GM12878 (cell line): ENCODE results near the gene YBX3. TPM values are rescaled to one million over a fixed set of nuclear protein-coding genes. Genes with fewer than 3 reads are reported as not detected.

Experiments
- ATF2 ChIP-seq: IDR thresholded peaks from 2 replicates; pipeline ENCODE4 v1.6.1; 2012; ENCODE audit warnings: low read length, inconsistent platforms
- ETV6 ChIP-seq, 2 experiments: fragments of 450-650 bp in 1 of 2; IDR thresholded peaks in 1 of 2; conservative IDR thresholded peaks in 1 of 2; 2 replicates each; pipeline ENCODE4 v1.6.1; 2014; ENCODE audit warnings: antibody characterized with exemption in 1 of 2, borderline replicate concordance in 1 of 2, low read depth in 1 of 2, mild to moderate bottlenecking in 1 of 2, moderate library complexity in 1 of 2
- GATAD2B ChIP-seq: fragments of 450-650 bp; conservative IDR thresholded peaks from 2 replicates; pipeline ENCODE4 v1.6.1; 2017; ENCODE audit warnings: low read depth, mild to moderate bottlenecking, moderate library complexity
- HDGF ChIP-seq: fragments of 450-650 bp; IDR thresholded peaks from 2 replicates; pipeline ENCODE4 v1.6.1; 2016; ENCODE audit warnings: antibody characterized with exemption
- IRF3 ChIP-seq: fragments of 450-650 bp; IDR thresholded peaks from 2 replicates; pipeline ENCODE4 v1.6.1; 2014; ENCODE audit warnings: mild to moderate bottlenecking
- KDM1A ChIP-seq: fragments of 200-600 bp; sonication (generic); IDR thresholded peaks from 2 replicates; pipeline ENCODE4 v1.6.1; 2016; ENCODE audit warnings: borderline replicate concordance
- MEF2A ChIP-seq: IDR thresholded peaks from 2 replicates; pipeline ENCODE4 v1.6.1; 2011; ENCODE audit warnings: low read depth, mild to moderate bottlenecking, low read length, moderate library complexity; ENCODE audit not compliant: insufficient read depth
- NBN ChIP-seq: fragments of 450-650 bp; IDR thresholded peaks from 2 replicates; pipeline ENCODE4 v1.6.1; 2016
- PML ChIP-seq: IDR thresholded peaks from 2 replicates; pipeline ENCODE4 v1.6.1; 2012; ENCODE audit warnings: low read length, inconsistent platforms
- POLR2AphosphoS2 ChIP-seq: IDR thresholded peaks from 2 replicates; pipeline ENCODE4 v1.6.1; 2011; ENCODE audit warnings: low read depth, mild to moderate bottlenecking, low read length, improper control_type of control experiment, moderate library complexity
- RAD21 ChIP-seq: IDR thresholded peaks from 2 replicates; pipeline ENCODE4 v1.6.1; 2011; ENCODE audit warnings: mild to moderate bottlenecking, low read depth, low read length, moderate library complexity; ENCODE audit not compliant: insufficient read depth
- RELA ChIP-seq: fragments of 450-650 bp; IDR thresholded peaks from 2 replicates; pipeline ENCODE4 v1.8.0; 2014; ENCODE audit warnings: borderline replicate concordance; ENCODE audit not compliant: partially characterized antibody
- SPI1 ChIP-seq: IDR thresholded peaks from 2 replicates; pipeline ENCODE4 v1.6.1; 2011; ENCODE audit warnings: low read depth, mild to moderate bottlenecking, low read length, moderate library complexity, borderline replicate concordance; ENCODE audit not compliant: insufficient read depth
- SREBF2 ChIP-seq: IDR thresholded peaks from 2 replicates; pipeline ENCODE4 v1.6.1; 2012; ENCODE audit warnings: mild to moderate bottlenecking, low read length
- SRF ChIP-seq, 2 experiments: IDR thresholded peaks; 2 replicates each; pipeline ENCODE4 v1.6.1; 2011; ENCODE audit warnings: low read depth in 2 of 2, low read length in 2 of 2, mild to moderate bottlenecking in 1 of 2, moderate library complexity in 1 of 2
- TAF1 ChIP-seq: IDR thresholded peaks from 2 replicates; pipeline ENCODE4 v1.6.1; 2011; ENCODE audit warnings: mild to moderate bottlenecking, low read depth, low read length, borderline replicate concordance
- ZNF384 ChIP-seq: IDR thresholded peaks from 2 replicates; pipeline ENCODE4 v1.6.1; 2012; ENCODE audit warnings: low read depth, mild to moderate bottlenecking, low read length, improper control_type of control experiment, borderline replicate concordance
- polyA plus RNA-seq, 11 experiments: library from polyadenylated mRNA; depleted of rRNA in 4 of 11; unstranded in 6 of 11; stranded (reverse) in 5 of 11; fragments of >200 nt; fragmentation: Nextera tagmentation in 4 of 11; fragmentation: Illumina TruSeq in 1 of 11; extraction: Ambion mirVana in 4 of 11; extraction: Trizol in 1 of 11; gene quantifications; 1 replicate in 1 of 11; 2 replicates in 10 of 11; pipeline versions ENCODE4 v1.2.1 to v1.2.3, GENCODE V29; 2011 to 2016; ENCODE audit warnings: inconsistent platforms in 2 of 11, missing spikeins in 2 of 11, low read depth in 1 of 11
- total RNA-seq, 4 experiments: library from RNA; depleted of rRNA in 3 of 4; stranded (reverse); fragments of >200 nt in 3 of 4; fragmentation: Illumina TruSeq in 1 of 4; extraction: Trizol in 1 of 4; gene quantifications; 2 replicates each; pipeline versions ENCODE4 v1.2.1 to v1.2.3, GENCODE V29; 2013 to 2021
- TF ChIP-seq, protein P1 (sequence below): fragments of 450-650 bp; IDR thresholded peaks from 2 replicates; pipeline ENCODE4 v1.6.1; 2016; ENCODE audit warnings: mild to moderate bottlenecking
- TF ChIP-seq, protein P2 (sequence below): fragments of 450-650 bp; IDR thresholded peaks from 2 replicates; pipeline ENCODE4 v1.6.1; 2017; ENCODE audit warnings: mild to moderate bottlenecking, low read depth, inconsistent platforms; ENCODE audit not compliant: poor library complexity, severe bottlenecking
- TF ChIP-seq, protein P3 (sequence below): IDR thresholded peaks from 2 replicates; pipeline ENCODE4 v1.6.1; 2012; ENCODE audit warnings: low read depth, low read length, improper control_type of control experiment
- TF ChIP-seq, protein P4 (sequence below): IDR thresholded peaks from 2 replicates; pipeline ENCODE4 v1.6.1; 2011; ENCODE audit warnings: borderline replicate concordance, low read depth, mild to moderate bottlenecking, moderate library complexity, mixed read lengths, low read length; ENCODE audit not compliant: insufficient read depth; ENCODE audit errors: extremely low read length

Gene YBX3
- total and polyA plus RNA-seq, 10 of the 15 experiments (the other 5 are each of a cell fraction or from before 2014, with no cell fraction given) = 25.9 to 221 (median 111) TPM

DNA sequence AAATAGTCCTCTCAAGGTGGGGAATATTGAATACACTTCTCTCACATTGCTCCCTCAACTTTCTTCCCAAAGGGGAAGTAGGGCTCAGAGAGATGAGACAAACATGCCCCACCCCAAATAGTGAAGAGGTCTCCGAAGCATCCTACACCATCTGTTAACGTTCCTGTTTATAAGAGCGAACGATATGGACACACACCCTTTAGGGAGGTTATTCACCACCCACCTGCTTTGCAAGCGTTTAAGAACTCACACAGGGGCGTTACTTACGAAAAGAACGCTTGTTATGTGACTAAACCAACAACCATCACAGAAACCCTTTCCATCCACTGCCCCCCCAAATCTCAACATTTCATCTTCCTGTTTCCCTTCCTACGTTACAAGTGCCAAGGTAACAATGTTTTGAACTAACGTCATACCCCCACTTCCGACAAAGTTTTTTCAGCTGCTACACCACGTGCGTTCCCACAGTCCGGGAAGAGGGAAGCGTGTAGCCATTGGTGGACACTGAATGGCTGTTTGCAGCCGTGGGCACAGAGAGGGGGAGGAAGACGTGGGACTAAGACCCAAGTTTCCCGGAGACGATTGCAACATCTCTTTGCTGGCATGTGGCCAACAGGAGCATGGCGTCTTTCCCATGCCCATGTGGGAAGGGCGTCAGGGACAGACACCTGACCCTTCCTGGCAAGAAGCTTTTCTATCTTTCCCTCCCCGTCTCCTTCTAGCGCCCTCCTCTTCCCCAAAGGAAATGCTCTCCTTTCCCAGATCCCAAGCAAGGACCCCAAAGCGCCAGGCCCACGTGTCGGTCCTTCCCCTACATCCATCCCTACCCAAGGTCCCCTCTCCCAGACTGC, 1.2 kb downstream of the YBX3 start (continued):
- TF ChIP-seq POLR2AphosphoS2 (0 out of 2 replicates have a peak, but pooled peaks have one; percentile 36), GATAD2B (no peak; the same call in 1 of the 2 replicates), PML (0 out of 2 replicates have a peak, but pooled peaks have one; percentile 32), RELA (no peak), TAF1 (0 out of 2 replicates have a peak, but pooled peaks have one; percentile 24), SPI1 (no peak), ATF2 (peak; percentile 45; the same call in 1 of the 2 replicates), KDM1A (no peak), ZNF384 (peak; percentile 38; the same call in 1 of the 2 replicates), RAD21 (no peak), MEF2A (no peak), NBN (peak; percentile 85; the same call in 1 of the 2 replicates), SRF (IDR thresholded peaks at IDR 0.05; ENCODE audit: low read depth in 2 of 2, low read length in 2 of 2) (no peak), HDGF (no peak), IRF3 (no peak), ETV6 (conservative IDR thresholded peaks at IDR 0.05 in 1 of 2, IDR thresholded peaks at IDR 0.05 in 1 of 2; ENCODE audit: borderline replicate concordance in 1 of 2, low read depth in 1 of 2) (peak in 1 of 2 experiments; percentile 69; a peak in 1 of 4 replicates), SREBF2 (no peak)
- TF ChIP-seq, protein P1, sequence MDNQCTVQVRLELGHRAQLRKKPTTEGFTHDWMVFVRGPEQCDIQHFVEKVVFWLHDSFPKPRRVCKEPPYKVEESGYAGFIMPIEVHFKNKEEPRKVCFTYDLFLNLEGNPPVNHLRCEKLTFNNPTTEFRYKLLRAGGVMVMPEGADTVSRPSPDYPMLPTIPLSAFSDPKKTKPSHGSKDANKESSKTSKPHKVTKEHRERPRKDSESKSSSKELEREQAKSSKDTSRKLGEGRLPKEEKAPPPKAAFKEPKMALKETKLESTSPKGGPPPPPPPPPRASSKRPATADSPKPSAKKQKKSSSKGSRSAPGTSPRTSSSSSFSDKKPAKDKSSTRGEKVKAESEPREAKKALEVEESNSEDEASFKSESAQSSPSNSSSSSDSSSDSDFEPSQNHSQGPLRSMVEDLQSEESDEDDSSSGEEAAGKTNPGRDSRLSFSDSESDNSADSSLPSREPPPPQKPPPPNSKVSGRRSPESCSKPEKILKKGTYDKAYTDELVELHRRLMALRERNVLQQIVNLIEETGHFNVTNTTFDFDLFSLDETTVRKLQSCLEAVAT = peak; percentile 74
- TF ChIP-seq, protein P2, sequence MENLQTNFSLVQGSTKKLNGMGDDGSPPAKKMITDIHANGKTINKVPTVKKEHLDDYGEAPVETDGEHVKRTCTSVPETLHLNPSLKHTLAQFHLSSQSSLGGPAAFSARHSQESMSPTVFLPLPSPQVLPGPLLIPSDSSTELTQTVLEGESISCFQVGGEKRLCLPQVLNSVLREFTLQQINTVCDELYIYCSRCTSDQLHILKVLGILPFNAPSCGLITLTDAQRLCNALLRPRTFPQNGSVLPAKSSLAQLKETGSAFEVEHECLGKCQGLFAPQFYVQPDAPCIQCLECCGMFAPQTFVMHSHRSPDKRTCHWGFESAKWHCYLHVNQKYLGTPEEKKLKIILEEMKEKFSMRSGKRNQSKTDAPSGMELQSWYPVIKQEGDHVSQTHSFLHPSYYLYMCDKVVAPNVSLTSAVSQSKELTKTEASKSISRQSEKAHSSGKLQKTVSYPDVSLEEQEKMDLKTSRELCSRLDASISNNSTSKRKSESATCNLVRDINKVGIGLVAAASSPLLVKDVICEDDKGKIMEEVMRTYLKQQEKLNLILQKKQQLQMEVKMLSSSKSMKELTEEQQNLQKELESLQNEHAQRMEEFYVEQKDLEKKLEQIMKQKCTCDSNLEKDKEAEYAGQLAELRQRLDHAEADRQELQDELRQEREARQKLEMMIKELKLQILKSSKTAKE = peak; percentile 63
- TF ChIP-seq, protein P3, sequence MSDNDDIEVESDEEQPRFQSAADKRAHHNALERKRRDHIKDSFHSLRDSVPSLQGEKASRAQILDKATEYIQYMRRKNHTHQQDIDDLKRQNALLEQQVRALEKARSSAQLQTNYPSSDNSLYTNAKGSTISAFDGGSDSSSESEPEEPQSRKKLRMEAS = peak; percentile 86
- TF ChIP-seq, protein P4, sequence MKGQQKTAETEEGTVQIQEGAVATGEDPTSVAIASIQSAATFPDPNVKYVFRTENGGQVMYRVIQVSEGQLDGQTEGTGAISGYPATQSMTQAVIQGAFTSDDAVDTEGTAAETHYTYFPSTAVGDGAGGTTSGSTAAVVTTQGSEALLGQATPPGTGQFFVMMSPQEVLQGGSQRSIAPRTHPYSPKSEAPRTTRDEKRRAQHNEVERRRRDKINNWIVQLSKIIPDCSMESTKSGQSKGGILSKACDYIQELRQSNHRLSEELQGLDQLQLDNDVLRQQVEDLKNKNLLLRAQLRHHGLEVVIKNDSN = peak; percentile 49
